H1 (cell line): ENCODE measurements around the gene FBLN2.

Experiments used
- ATF2 ChIP-seq: IDR thresholded peaks from 2 replicates; pipeline ENCODE4 v1.6.1; 2012; ENCODE audit warnings: low read length, inconsistent platforms
- CEBPB ChIP-seq: IDR thresholded peaks from 2 replicates; pipeline ENCODE4 v1.6.1; 2012; ENCODE audit warnings: low read depth, low read length
- EP300 ChIP-seq, 2 experiments: IDR thresholded peaks; 1 replicate in 1 of 2; 2 replicates in 1 of 2; pipeline ENCODE4 v1.6.1; 2011 to 2012; ENCODE audit warnings: low read depth in 2 of 2, low read length in 2 of 2, mild to moderate bottlenecking in 2 of 2, borderline replicate concordance in 1 of 2, inconsistent platforms in 1 of 2, moderate library complexity in 1 of 2
- SP1 ChIP-seq: IDR thresholded peaks from 2 replicates; pipeline ENCODE4 v1.6.1; 2011; ENCODE audit warnings: low read depth, low read length
- TAF1 ChIP-seq: IDR thresholded peaks from 2 replicates; pipeline ENCODE4 v1.6.1; 2011; ENCODE audit warnings: mild to moderate bottlenecking, low read depth, low read length
- TF ChIP-seq, protein P1 (sequence below), 3 experiments: IDR thresholded peaks; 1 replicate in 2 of 3; 2 replicates in 1 of 3; pipeline versions ENCODE4 v1.5.1 to v1.6.1; 2011; ENCODE audit warnings: low read length in 3 of 3, mild to moderate bottlenecking in 3 of 3, inconsistent platforms in 2 of 3, low read depth in 1 of 3, moderate library complexity in 1 of 3; ENCODE audit not compliant: insufficient read depth in 1 of 3; ENCODE audit errors: control extremely low read depth in 1 of 3
- TF ChIP-seq, protein P2 (sequence below): IDR thresholded peaks from 2 replicates; pipeline ENCODE4 v1.6.1; 2012; ENCODE audit warnings: inconsistent platforms

DNA sequence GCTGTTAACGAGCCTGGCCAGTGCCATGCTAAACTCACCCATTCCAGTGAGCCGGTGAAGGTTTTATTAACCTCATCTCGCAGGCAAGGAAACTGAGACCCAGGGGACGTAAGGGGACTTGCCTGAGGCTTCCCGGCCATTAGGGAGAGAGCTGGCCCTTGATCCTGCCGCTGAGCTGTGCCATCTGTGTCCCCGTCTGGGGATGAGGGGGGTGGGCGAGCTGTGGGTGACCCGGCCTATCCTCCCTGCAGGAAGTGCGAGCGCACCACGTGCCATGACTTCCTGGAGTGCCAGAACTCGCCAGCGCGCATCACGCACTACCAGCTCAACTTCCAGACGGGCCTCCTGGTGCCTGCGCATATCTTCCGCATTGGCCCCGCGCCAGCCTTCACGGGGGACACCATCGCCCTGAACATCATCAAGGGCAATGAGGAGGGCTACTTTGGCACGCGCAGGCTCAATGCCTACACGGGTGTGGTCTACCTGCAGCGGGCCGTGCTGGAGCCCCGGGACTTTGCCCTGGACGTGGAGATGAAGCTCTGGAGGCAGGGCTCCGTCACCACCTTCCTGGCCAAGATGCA, 88.5 kb downstream of the FBLN2 start:
- TF ChIP-seq TAF1 (no peak), EP300 (IDR thresholded peaks at IDR 0.05; ENCODE audit: borderline replicate concordance in 1 of 2, low read depth in 2 of 2, low read length in 2 of 2) (no peak), ATF2 (no peak), SP1 (no peak), CEBPB (no peak)
- TF ChIP-seq, protein P1, sequence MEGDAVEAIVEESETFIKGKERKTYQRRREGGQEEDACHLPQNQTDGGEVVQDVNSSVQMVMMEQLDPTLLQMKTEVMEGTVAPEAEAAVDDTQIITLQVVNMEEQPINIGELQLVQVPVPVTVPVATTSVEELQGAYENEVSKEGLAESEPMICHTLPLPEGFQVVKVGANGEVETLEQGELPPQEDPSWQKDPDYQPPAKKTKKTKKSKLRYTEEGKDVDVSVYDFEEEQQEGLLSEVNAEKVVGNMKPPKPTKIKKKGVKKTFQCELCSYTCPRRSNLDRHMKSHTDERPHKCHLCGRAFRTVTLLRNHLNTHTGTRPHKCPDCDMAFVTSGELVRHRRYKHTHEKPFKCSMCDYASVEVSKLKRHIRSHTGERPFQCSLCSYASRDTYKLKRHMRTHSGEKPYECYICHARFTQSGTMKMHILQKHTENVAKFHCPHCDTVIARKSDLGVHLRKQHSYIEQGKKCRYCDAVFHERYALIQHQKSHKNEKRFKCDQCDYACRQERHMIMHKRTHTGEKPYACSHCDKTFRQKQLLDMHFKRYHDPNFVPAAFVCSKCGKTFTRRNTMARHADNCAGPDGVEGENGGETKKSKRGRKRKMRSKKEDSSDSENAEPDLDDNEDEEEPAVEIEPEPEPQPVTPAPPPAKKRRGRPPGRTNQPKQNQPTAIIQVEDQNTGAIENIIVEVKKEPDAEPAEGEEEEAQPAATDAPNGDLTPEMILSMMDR (IDR thresholded peaks at IDR 0.05; ENCODE audit: control extremely low read depth in 1 of 3, insufficient read depth in 1 of 3, low read depth in 1 of 3, low read length in 3 of 3), result no peak
- TF ChIP-seq, protein P2, sequence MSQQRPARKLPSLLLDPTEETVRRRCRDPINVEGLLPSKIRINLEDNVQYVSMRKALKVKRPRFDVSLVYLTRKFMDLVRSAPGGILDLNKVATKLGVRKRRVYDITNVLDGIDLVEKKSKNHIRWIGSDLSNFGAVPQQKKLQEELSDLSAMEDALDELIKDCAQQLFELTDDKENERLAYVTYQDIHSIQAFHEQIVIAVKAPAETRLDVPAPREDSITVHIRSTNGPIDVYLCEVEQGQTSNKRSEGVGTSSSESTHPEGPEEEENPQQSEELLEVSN, result no peak
